ENCODE data around the gene SF3A1. TPM values are rescaled to one million over a fixed set of nuclear protein-coding genes. Genes with fewer than 3 reads are reported as not detected.
A peak's percentile ranks its signal among the peaks of the same experiment; 100 is the strongest.

Gene SF3A1
- total and polyA plus RNA-seq, 2 of the 13 experiments (the other 11 are each of a cell fraction or from before 2014, with no cell fraction given): 10.0 to 22.0 TPM

DNA sequence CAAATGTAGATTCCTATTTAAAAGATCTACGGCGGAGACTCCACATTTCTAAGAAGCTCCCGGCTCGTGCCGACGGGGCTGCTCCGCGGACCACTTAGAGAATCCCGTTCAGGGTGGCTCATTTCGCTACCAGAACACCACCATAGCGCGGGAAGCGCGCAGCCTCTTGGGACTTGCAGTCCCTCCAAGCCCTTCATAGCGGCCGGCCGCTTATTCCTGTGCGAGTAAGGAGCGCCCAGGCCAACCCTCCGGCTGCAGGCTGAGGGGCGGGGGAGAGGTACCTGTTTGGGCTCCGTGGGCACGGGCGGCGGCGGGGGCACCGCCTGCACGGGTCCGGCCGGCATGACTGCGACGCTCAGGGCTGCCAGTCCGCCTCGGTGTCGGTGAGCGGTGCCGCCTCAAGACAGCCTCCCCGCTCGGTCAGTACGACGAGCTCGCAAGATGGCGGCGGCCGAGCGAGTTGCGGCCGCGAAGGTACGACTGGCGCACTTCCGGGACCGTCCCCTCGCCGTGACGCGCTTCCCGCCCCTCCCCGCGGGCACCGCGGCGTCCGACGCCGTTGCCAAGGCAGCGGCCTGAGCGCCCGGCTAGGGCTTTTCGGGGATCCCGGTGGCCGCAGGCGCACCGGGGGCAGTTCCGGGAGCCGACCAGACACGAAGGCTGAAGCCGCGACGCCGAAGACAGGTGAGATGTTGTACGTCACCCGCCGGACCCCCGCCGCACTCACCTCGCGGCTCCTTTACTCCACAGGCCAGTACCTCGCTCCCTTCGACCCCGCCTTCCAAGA is at the start of gene SF3A1, which contains the start of gene CCDC157 (continued):
- peak; percentile 83 for TF ChIP-seq KMT2B (CRISPR knock-in tag; IDR thresholded peaks at IDR 0.05)
- TF ChIP-seq ZNF720 (CRISPR knock-in tag; IDR thresholded peaks at IDR 0.05): no peak
- TF ChIP-seq ZNF451 (CRISPR knock-in tag; IDR thresholded peaks at IDR 0.05): peak; percentile 64; the same call in 1 of the 2 replicates
- no peak for TF ChIP-seq ZBTB20 (CRISPR knock-in tag; IDR thresholded peaks at IDR 0.05; ENCODE audit: borderline replicate concordance, low read depth)
- no peak for TF ChIP-seq NR2F1 (CRISPR knock-in tag; IDR thresholded peaks at IDR 0.05)
- TF ChIP-seq, protein P1, sequence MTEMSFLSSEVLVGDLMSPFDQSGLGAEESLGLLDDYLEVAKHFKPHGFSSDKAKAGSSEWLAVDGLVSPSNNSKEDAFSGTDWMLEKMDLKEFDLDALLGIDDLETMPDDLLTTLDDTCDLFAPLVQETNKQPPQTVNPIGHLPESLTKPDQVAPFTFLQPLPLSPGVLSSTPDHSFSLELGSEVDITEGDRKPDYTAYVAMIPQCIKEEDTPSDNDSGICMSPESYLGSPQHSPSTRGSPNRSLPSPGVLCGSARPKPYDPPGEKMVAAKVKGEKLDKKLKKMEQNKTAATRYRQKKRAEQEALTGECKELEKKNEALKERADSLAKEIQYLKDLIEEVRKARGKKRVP (CRISPR knock-in tag; IDR thresholded peaks at IDR 0.05): no peak
- peak; percentile 79 for TF ChIP-seq KLF12 (CRISPR knock-in tag; IDR thresholded peaks at IDR 0.05; ENCODE audit: borderline replicate concordance)
- TF ChIP-seq RORA (CRISPR knock-in tag; IDR thresholded peaks at IDR 0.05): no peak
- TF ChIP-seq U2AF2 (IDR thresholded peaks at IDR 0.05; ENCODE audit: low read depth, low read length): peak; percentile 87
- no peak for TF ChIP-seq GLI4 (CRISPR knock-in tag; IDR thresholded peaks at IDR 0.05; ENCODE audit: borderline replicate concordance)
- TF ChIP-seq, protein P2, sequence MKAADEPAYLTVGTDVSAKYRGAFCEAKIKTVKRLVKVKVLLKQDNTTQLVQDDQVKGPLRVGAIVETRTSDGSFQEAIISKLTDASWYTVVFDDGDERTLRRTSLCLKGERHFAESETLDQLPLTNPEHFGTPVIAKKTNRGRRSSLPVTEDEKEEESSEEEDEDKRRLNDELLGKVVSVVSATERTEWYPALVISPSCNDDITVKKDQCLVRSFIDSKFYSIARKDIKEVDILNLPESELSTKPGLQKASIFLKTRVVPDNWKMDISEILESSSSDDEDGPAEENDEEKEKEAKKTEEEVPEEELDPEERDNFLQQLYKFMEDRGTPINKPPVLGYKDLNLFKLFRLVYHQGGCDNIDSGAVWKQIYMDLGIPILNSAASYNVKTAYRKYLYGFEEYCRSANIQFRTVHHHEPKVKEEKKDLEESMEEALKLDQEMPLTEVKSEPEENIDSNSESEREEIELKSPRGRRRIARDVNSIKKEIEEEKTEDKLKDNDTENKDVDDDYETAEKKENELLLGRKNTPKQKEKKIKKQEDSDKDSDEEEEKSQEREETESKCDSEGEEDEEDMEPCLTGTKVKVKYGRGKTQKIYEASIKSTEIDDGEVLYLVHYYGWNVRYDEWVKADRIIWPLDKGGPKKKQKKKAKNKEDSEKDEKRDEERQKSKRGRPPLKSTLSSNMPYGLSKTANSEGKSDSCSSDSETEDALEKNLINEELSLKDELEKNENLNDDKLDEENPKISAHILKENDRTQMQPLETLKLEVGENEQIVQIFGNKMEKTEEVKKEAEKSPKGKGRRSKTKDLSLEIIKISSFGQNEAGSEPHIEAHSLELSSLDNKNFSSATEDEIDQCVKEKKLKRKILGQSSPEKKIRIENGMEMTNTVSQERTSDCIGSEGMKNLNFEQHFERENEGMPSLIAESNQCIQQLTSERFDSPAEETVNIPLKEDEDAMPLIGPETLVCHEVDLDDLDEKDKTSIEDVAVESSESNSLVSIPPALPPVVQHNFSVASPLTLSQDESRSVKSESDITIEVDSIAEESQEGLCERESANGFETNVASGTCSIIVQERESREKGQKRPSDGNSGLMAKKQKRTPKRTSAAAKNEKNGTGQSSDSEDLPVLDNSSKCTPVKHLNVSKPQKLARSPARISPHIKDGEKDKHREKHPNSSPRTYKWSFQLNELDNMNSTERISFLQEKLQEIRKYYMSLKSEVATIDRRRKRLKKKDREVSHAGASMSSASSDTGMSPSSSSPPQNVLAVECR (CRISPR knock-in tag; IDR thresholded peaks at IDR 0.05; ENCODE audit: borderline replicate concordance): peak; percentile 100
- TF ChIP-seq, protein P3, sequence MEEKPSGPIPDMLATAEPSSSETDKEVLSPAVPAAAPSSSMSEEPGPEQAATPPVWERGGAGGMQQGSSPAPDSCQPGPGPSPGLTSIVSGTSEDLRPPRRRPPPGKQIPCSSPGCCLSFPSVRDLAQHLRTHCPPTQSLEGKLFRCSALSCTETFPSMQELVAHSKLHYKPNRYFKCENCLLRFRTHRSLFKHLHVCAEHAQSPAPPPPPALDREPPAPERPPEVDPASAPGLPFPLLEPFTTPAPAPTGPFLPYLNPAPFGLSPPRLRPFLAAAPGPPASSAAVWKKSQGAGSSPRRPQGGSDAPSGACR (CRISPR knock-in tag; IDR thresholded peaks at IDR 0.05): peak; percentile 66; the same call in 1 of the 2 replicates
- TF ChIP-seq, protein P4, sequence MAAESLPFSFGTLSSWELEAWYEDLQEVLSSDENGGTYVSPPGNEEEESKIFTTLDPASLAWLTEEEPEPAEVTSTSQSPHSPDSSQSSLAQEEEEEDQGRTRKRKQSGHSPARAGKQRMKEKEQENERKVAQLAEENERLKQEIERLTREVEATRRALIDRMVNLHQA (CRISPR knock-in tag; IDR thresholded peaks at IDR 0.05): no peak
- TF ChIP-seq, protein P5, sequence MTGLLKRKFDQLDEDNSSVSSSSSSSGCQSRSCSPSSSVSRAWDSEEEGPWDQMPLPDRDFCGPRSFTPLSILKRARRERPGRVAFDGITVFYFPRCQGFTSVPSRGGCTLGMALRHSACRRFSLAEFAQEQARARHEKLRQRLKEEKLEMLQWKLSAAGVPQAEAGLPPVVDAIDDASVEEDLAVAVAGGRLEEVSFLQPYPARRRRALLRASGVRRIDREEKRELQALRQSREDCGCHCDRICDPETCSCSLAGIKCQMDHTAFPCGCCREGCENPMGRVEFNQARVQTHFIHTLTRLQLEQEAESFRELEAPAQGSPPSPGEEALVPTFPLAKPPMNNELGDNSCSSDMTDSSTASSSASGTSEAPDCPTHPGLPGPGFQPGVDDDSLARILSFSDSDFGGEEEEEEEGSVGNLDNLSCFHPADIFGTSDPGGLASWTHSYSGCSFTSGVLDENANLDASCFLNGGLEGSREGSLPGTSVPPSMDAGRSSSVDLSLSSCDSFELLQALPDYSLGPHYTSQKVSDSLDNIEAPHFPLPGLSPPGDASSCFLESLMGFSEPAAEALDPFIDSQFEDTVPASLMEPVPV (CRISPR knock-in tag; IDR thresholded peaks at IDR 0.05): peak; percentile 88; the same call in 1 of the 2 replicates
- TF ChIP-seq, protein P6, sequence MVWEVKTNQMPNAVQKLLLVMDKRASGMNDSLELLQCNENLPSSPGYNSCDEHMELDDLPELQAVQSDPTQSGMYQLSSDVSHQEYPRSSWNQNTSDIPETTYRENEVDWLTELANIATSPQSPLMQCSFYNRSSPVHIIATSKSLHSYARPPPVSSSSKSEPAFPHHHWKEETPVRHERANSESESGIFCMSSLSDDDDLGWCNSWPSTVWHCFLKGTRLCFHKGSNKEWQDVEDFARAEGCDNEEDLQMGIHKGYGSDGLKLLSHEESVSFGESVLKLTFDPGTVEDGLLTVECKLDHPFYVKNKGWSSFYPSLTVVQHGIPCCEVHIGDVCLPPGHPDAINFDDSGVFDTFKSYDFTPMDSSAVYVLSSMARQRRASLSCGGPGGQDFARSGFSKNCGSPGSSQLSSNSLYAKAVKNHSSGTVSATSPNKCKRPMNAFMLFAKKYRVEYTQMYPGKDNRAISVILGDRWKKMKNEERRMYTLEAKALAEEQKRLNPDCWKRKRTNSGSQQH (CRISPR knock-in tag; IDR thresholded peaks at IDR 0.05; ENCODE audit: low read depth): peak; percentile 94
